HUES6 (cell line): ENCODE data around the gene MAPK11.

Experiments
- H3K27ac ChIP-seq: 2 replicates; pipeline ENCODE4 v1.7.0; 2013; ENCODE audit warnings: low read depth, mild to moderate bottlenecking, low read length, inconsistent platforms
- H3K27me3 ChIP-seq: 2 replicates; pipeline ENCODE4 v1.6.1; 2013; ENCODE audit warnings: low read length; ENCODE audit not compliant: control insufficient read depth, insufficient read depth
- H3K36me3 ChIP-seq: 2 replicates; pipeline ENCODE4 v1.6.1; 2013; ENCODE audit warnings: low read length; ENCODE audit not compliant: control insufficient read depth, insufficient read depth
- H3K4me1 ChIP-seq: 2 replicates; pipeline ENCODE4 v1.6.1; 2013; ENCODE audit warnings: low read length; ENCODE audit not compliant: control insufficient read depth, insufficient read depth
- H3K4me3 ChIP-seq: 2 replicates; pipeline ENCODE4 v1.5.1; 2013; ENCODE audit warnings: low read depth, low read length
- H3K9ac ChIP-seq: one replicate; pipeline ENCODE4 v1.6.1; 2013; ENCODE audit warnings: mild to moderate bottlenecking, low read length
- H3K9me3 ChIP-seq: 2 replicates; pipeline ENCODE4 v1.6.1; 2013; ENCODE audit warnings: low read depth, low read length; ENCODE audit not compliant: control insufficient read depth, insufficient read depth

MAPK11 gene

GRCh38 chr22:50292643-50293440 is 22.7 kb upstream of the MAPK11 start:
- Histone ChIP-seq H3K9ac (peak overlapping the region; percentile 72), H3K27me3 (no peaks in the 10 kb centered on the region), H3K4me3 (peak overlapping the region; percentile 21), H3K36me3 (peaks cover 29% of the 10 kb centered on the region), H3K27ac (peak overlapping the region; percentile 93; the same call in 1 of the 2 replicates), H3K9me3 (no peaks in the 10 kb centered on the region), H3K4me1 (peaks cover 30% of the 10 kb centered on the region)

DNA sequence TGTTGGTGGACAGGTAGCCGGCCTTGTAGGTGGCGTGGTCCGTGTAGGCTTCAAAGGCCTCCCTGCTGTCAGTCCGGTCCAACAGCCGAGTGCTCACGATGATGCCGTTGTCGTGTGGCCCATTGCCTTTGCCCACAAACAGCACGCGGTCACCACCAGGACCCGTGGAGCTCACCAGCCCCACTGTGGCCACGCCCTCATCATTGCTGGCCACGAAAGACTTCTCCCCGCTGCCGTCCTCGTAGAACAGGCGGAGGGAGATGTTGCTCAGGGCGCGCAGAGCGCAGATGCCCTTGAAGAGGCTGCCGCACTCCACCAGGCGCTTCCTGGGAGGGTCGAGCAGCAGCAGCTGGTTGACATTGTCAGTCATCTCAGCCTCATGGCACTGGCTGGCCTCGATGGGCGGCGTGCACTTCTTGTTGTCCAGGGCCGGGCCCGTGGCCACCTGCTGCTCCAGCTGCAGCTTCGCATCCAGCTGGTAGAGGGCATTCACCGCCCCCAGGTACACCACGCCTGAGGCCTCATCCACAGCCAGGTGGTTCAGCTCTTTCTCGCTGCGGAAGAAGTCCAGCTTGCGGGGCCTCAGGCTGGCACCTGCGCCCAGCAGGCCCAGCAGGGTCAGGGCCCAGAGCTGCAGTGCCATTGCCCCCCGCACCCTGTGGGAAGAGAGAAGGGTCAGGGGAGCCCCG is 19.9 kb upstream of the MAPK11 start:
- no peak overlapping the region for H3K27ac ChIP-seq
- no peak overlapping the region for H3K9ac ChIP-seq
- H3K36me3 ChIP-seq, result peaks cover 50% of the 10 kb centered on the region
- no peak overlapping the region for H3K4me3 ChIP-seq
- no peaks in the 10 kb centered on the region for H3K27me3 ChIP-seq
- no peaks in the 10 kb centered on the region for H3K9me3 ChIP-seq
- peaks cover 22% of the 10 kb centered on the region for H3K4me1 ChIP-seq

- Histone ChIP-seq H3K4me3 (no peak overlapping the region), H3K27me3 (no peaks in the 10 kb centered on the region)
These were observed 19.2 kb upstream of the MAPK11 start for GRCh38 chr22:50289151-50289941.

GRCh38 chr22:50287731-50288130 is 17.6 kb upstream of the MAPK11 start:
- H3K27me3 ChIP-seq, result no peaks in the 10 kb centered on the region
- H3K36me3 ChIP-seq, result peaks cover 64% of the 10 kb centered on the region
- H3K27ac ChIP-seq, result no peak overlapping the region
- no peak overlapping the region for H3K4me3 ChIP-seq
- H3K9ac ChIP-seq, result no peak overlapping the region
- no peaks in the 10 kb centered on the region for H3K9me3 ChIP-seq
- peaks cover 5% of the 10 kb centered on the region for H3K4me1 ChIP-seq

More at GRCh38 chr22:50289151-50289941, 19.2 kb upstream of the MAPK11 start:
- Histone ChIP-seq H3K36me3 (peaks cover 53% of the 10 kb centered on the region), H3K9me3 (no peaks in the 10 kb centered on the region), H3K4me1 (peaks cover 18% of the 10 kb centered on the region), H3K9ac (no peak overlapping the region), H3K27ac (no peak overlapping the region)

DNA sequence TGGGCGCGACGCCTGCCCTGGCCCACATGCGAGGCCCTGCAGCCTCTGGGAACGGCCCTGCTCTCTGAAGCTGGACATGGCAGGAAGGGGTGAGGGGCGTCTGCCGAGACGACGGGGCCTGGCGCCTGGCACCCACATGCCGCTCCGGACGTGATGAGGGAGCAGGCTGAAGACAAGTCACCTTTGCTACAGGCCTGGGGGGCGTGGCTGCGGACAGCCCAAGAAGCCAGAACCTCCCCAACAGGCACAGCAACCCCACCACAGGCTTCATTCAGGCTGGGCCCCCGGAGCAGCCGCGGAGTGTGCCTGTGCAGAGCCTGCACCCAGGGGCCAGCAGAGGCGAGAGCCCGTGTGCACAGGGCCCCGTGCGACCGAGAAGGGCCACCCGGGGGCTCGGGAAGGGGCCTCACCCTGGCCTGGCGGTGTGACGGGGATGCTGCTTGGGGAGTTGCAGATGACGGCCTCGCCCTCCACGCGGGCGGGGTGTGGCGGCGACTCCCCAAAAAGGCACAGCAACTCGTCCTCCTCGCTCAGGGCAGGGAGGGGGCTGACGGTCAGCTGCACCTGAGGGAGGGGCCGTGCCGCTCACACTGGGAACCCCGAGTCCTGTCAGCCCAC is 16.6 kb upstream of the MAPK11 start:
- Histone ChIP-seq H3K27ac (no peak overlapping the region), H3K9ac (no peak overlapping the region), H3K36me3 (peaks cover 73% of the 10 kb centered on the region), H3K4me1 (no peaks in the 10 kb centered on the region), H3K9me3 (no peaks in the 10 kb centered on the region), H3K27me3 (no peaks in the 10 kb centered on the region), H3K4me3 (no peak overlapping the region)

DNA sequence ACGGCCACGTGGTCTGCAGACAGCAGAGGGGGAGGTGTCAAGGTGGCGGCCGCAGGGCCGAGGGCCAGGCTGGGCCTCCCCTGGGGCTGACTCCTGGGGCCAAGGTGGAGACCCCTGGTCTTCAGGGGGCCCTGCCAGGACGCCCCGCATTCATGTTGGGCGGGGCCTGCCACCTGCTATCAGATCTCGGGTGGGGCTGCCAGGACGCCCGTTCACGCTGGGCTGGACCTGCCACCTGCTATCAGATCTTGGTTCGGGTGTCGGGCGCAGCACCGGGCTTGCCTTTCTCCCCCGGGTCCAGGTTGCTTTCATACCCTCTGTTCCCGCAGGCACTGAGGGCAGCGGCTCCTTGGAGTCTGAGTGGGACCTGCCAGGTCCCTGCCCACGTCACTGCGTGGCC is 16.1 kb upstream of the MAPK11 start:
- Histone ChIP-seq H3K27ac (no peak overlapping the region), H3K36me3 (peaks cover 76% of the 10 kb centered on the region), H3K27me3 (no peaks in the 10 kb centered on the region), H3K4me3 (no peak overlapping the region), H3K9me3 (no peaks in the 10 kb centered on the region), H3K9ac (no peak overlapping the region), H3K4me1 (no peaks in the 10 kb centered on the region)

DNA sequence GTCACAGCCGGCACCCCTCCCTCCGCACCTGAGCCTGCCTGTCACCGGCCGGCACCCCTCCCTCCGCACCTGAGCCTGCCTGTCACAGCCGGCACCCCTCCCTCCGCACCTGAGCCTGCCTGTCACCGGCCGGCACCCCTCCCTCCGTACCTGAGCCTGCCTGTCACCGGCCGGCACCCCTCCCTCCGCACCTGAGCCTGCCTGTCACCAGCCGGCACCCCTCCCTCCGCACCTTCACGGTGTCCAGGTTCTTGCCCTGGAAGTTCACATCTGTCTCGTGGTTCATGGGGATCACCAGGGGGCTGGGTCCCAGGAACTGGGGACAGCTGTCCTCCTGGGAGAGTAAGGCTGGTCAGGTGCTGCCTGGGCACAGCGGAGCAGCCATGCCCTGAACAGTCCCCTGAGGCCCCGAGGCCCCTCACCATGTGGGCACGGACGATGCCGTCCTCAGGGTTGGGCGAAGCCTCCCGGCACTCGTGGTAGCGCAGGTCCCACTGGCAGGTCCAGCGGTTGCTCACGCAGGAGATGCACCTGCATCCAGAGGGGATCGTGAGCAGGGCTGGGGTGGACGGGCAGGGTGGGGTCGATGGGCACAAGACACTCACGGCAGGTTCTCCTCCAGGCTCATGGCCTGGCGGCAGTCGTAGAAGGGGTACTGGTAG is 15.5 kb upstream of the MAPK11 start:
- Histone ChIP-seq H3K9me3 (no peaks in the 10 kb centered on the region), H3K4me1 (no peaks in the 10 kb centered on the region), H3K4me3 (no peak overlapping the region), H3K27me3 (no peaks in the 10 kb centered on the region), H3K27ac (no peak overlapping the region), H3K9ac (no peak overlapping the region), H3K36me3 (peaks cover 78% of the 10 kb centered on the region)

GRCh38 chr22:50284479-50284878 is 14.3 kb upstream of the MAPK11 start:
- H3K36me3 ChIP-seq, result peaks cover 80% of the 10 kb centered on the region
- no peaks in the 10 kb centered on the region for H3K27me3 ChIP-seq
- H3K9ac ChIP-seq, result no peak overlapping the region
- no peak overlapping the region for H3K27ac ChIP-seq
- H3K9me3 ChIP-seq, result no peaks in the 10 kb centered on the region
- H3K4me1 ChIP-seq, result no peaks in the 10 kb centered on the region
- H3K4me3 ChIP-seq, result no peak overlapping the region

DNA sequence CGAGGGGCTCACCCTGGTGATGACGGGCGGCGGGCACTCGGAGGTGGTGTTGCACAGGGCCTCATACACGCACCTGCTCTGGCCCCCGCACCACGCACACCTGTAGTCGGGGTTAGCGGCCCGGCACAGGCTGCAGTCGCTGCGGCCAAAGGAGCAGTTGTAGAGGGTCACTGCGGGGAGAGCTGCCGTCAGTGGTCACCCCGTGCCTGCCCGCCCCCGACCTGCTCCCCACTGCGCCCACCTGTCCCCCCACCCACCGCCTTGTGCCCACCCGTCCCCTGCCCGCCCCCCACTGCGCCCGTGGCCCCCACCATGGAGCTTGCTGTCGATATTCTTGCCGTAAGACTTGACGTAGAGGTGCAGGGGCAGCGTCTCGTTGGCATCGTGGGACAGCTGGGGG is 13.6 kb upstream of the MAPK11 start:
- Histone ChIP-seq H3K27me3 (no peaks in the 10 kb centered on the region), H3K4me3 (no peak overlapping the region), H3K9ac (no peak overlapping the region), H3K9me3 (no peaks in the 10 kb centered on the region), H3K4me1 (no peaks in the 10 kb centered on the region), H3K36me3 (peaks cover 80% of the 10 kb centered on the region), H3K27ac (no peak overlapping the region)

GRCh38 chr22:50282361-50283155 is 12.4 kb upstream of the MAPK11 start:
- H3K27ac ChIP-seq, result 0 out of 2 replicates have a peak overlapping the region, but pooled peaks have one; percentile 26
- H3K9ac ChIP-seq, result no peak overlapping the region
- no peaks in the 10 kb centered on the region for H3K27me3 ChIP-seq
- no peaks in the 10 kb centered on the region for H3K9me3 ChIP-seq
- H3K4me3 ChIP-seq, result no peak overlapping the region
- no peaks in the 10 kb centered on the region for H3K4me1 ChIP-seq
- H3K36me3 ChIP-seq, result peaks cover 83% of the 10 kb centered on the region
